Measurements from ENCODE around the gene GTPBP4. TPM values are rescaled to one million over a fixed set of nuclear protein-coding genes. Genes with fewer than 3 reads are reported as not detected.
"Not testable (repeated sequence)": the region's sequence is repeated elsewhere in the genome, so short reads cannot be mapped to it uniquely, and the experiment has no call there.

GTPBP4 gene
- total RNA-seq, 2 donors from 2014 or later = 25.0 to 37.7 TPM

- no peak for DNase-seq
- intact Hi-C loops (cut with DNase I) = no loop called here
- no peak for ATAC-seq
Measured at GRCh38 chr10:1045415-1045814, 57.2 kb downstream of the GTPBP4 start.

DNA sequence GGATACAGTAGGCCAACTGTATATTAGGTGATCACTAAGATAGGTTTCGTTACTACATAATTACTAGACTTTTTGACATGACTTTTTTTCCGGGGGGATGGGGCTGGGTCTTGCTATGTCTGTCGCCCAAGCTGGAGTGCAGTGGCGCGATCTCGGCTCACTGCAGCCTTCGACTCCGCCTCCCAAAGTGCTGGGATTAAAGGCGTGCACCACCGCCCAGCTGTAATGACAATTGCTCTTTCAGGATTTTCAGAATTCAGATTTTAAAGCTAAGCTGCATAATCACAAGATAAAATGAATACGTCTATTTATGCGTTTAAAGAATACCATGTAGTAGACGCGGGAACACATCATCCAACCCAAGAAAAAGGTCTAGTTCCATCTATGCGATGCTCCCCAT is 59.7 kb downstream of the GTPBP4 start:
- DNase-seq = no peak
- intact Hi-C loops (cut with DNase I) = no loop called here
- no peak for ATAC-seq

DNA sequence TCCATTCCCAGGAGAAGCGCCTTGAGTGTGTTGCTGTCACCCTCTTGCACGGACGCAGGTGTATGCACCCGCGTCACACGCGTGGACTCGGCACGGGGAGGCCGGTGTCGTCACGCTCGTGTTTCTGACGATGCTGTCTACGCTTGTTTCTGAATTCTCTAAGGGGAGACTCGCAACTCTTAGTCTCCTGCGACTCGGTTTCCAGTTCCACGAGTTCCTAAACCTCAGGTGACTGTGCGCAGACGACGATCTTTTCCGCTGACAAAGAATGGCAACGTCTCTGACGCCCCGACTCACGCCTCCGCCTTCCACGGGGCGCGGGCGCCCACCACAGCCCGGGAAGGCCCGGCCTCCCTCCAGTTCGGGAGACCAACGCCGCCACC is 60.1 kb downstream of the GTPBP4 start:
- intact Hi-C loops (cut with DNase I) = no loop called here
- ATAC-seq = peak; percentile 4
- DNase-seq = peak; percentile 53

- DNase-seq (peak; percentile 98), ATAC-seq (peak; percentile 96 to 97)
- intact Hi-C loops (cut with DNase I) = no loop called here
Measured at GRCh38 chr10:1048732-1049424, 60.6 kb downstream of the GTPBP4 start, which contains the start of gene IDI1. TSS of gene IDI1 (minus strand) at chr10:1049119. CDS start at chr10:1049003, 116 bp downstream.

DNA sequence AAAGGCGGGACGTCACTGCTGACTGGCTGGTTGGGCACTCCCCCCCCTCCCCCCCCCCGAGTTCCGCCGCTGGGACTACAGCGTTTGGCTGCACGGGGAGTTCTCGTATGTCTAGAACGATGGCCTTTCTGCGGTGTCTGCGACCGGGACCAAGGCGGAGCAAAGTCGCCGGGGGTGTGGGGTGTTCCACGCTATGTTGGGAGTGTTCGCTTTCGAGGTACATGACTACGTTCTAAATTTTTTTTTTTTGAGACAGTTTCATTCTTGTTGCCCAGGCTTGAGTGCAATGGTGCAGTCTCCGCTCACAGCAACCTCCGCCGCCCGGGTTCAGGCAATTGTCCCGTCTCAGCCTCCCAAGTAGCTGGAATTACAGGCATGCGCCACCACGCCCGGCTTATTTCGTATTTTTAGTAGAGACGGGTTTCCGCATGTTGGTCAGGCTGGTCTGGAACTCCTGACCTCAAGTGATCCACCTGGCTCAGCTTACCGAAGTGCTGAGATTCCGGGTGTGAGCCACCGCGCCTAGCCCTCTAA is 61.3 kb downstream of the GTPBP4 start:
- intact Hi-C loops (cut with DNase I) = no loop called here
- no peak for ATAC-seq
- no peak for DNase-seq

DNA sequence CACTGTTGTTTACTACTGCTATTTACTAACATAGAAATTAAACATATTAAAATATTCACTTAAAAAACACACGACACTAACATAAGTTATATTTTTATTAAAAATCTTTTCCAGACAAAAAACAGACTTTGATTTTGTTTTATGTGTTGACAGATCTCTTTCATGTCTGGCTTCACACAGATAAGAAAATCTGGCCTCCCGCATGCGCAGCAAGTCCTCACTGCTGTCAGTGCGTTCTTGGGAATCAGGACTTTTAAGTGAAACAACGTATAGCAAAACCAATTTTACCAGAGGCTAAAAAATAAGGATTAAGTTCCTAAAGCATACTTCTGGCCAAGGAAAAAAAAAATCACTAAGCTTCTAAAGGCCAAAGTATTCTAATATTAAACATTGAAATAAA is 61.9 kb downstream of the GTPBP4 start:
- intact Hi-C loops (cut with DNase I) = no loop called here
- ATAC-seq = no peak

DNA sequence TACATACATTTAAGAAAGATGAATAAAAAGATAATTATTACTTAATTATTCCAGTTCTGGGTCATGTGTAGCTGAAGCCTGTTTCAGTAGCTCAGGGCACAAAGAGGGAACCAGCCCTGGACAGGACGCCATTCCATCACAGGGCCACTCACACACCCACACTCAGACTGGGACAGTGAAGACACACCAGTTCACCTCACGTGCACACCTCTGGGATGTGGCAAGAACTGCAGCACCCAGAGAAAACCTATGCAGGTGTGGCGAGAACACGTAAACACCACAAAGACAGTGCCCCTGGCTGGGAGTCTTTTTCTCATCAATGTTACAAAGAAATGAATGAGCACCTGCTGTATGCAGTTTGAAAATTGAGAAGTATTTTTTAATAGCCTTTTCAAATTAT is 62.3 kb downstream of the GTPBP4 start:
- ATAC-seq (no peak), DNase-seq (no peak)
- intact Hi-C loops (cut with DNase I) = no loop called here

More for the DNA sequence above, 61.9 kb downstream of the GTPBP4 start:
- no peak for DNase-seq

DNA sequence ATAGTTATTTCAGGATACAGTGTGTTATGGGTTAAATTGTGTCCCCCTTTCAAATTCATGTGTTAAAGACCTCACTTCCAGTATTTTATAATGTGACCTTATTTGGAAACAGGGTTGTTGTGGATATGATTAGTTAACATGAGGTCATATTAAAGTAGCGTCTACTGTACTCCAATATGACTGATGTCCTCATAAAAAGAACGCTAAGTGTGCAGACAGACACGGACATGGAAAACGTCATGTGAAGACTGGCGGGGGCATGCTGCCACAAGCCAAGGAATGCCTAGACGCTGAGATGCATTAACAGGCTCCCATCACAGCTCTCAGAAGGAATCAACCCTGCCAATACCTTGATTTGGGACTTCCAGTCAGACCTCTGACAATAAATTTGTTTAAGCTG is 66.5 kb downstream of the GTPBP4 start:
- intact Hi-C loops (cut with DNase I) = no loop called here
- ATAC-seq (no peak), DNase-seq (no peak)

GRCh38 chr10:1056326-1057105 is 68.3 kb downstream of the GTPBP4 start, which contains the start of gene WDR37:
TSS of gene WDR37 (plus strand) at chr10:1056385. CDS start at chr10:1072156, 15,771 bp downstream.
- DNase-seq (peak; percentile 92), ATAC-seq (peak; percentile 98)
- intact Hi-C loops (cut with DNase I) = no loop called here

- intact Hi-C loops (cut with DNase I) = no loop called here
Measured at GRCh38 chr10:1057106-1057657, 68.9 kb downstream of the GTPBP4 start.

DNA sequence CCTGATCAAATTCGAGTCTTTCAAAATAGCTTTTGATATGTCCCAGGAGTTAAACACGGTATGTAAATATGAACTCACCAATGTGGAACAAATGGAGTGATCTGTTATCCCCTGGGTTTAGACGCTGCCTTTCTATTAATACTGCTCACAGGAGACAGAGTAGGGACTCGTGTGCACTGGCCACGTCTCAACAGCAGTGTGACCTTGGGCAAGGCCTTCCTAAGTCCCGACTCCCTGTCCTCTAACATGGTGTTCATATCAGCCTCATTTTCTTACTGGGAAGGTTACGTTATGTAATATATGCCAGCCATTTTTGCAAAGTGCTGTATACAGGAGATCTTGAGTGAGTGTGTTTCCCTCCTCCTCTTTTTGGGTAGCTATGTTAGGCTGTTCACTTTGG is 69.8 kb downstream of the GTPBP4 start:
- DNase-seq (no peak), ATAC-seq (no peak)

More at GRCh38 chr10:1057106-1057657, 68.9 kb downstream of the GTPBP4 start:
- ATAC-seq (peak; percentile 11 to 14), DNase-seq (no peak)

DNA sequence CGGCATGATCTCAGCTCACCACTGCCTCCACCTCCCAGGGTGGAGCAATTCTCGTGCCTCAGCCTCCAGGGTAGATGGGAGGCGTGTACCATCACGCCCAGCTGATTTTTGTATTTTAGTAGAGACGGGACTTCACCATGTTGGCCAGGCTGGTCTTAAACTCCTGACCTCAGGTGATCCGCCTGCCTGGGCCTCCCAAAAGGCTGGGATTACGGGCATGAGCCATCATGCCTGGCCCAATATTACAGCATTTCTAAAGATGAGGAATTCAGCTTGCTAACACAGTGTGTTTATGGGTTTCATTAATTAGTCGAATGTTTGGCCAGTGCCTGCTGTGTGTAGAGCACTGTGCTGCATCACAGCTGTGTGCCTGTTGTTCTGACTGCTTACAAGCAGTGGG is 71.7 kb downstream of the GTPBP4 start:
- ATAC-seq (no peak), DNase-seq (no peak)
- intact Hi-C loops (cut with DNase I) = no loop called here

More for the DNA sequence above, 69.8 kb downstream of the GTPBP4 start:
- intact Hi-C loops (cut with DNase I) = no loop called here

DNA sequence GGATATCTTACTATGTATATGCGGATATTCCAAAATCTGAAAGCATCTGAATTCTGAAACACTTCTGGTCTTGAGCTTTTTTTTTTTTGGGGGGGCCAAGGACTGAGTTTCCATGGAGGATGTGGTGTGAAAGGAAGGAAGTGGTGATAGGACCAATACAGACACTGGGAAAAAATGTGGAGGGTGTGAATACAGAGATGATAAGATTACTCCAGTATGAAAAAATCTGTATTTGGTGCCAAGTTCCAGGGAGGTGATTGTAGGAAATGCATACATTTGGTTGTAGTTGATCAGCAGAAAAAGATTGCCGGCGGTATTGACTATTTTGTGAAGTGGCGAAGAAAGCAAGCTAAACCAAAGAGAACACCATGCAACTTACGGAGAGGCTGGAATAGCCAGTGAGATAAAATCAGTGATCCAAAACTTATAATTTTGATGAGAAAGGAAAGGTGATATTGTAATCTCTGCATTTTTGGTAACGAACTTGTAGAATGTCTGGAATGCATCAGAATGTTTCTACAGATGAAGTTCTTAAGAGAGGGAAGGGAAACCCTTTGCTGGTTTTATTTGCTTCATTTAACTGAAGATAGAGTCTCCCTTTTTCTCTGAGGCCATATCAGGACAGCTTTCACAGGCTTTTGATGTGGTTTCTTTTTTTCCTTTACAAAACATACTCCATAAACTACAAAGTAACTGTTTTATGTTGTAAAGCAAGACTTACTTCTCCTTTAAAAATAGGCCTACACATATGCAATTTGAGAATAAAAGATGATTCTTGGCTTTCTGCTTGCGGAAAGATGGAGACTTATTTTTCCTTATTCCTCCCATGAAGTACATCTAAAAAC is 73.9 kb downstream of the GTPBP4 start:
- peak in 1 of 2 donors; percentile 52 for ATAC-seq
- DNase-seq = no peak
- intact Hi-C loops (cut with DNase I) = no loop called here

GRCh38 chr10:1063232-1063865 is 75.1 kb downstream of the GTPBP4 start:
- DNase-seq = no peak
- ATAC-seq = peak; percentile 25 to 35
- intact Hi-C loops (cut with DNase I) = no loop called here

DNA sequence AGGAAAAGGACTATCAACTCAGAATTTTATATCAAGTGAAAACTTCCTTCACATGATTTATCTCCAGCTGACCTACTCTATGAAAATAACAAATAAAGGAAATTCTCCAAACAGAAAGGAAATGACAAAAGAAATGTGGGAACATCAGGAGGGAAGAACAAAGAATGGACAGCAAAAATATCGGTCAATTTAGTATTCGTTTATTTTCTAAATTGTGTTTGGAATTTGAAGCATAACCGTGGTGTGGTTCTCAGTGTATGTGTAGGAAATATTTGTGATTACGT is 76.7 kb downstream of the GTPBP4 start:
- intact Hi-C loops (cut with DNase I) = no loop called here
- DNase-seq = no peak
- ATAC-seq = no peak

- ATAC-seq; DNase-seq; intact Hi-C loops (cut with DNase I): not testable (repeated sequence)
Measured at GRCh38 chr10:1066734-1067133, 78.5 kb downstream of the GTPBP4 start.

- ATAC-seq (no peak), DNase-seq (no peak)
- intact Hi-C loops (cut with DNase I) = no loop called here
Measured at GRCh38 chr10:1068380-1069361, 80.4 kb downstream of the GTPBP4 start.
